SK-N-SH (cell line): ENCODE data around the gene LSR.

ENCODE experiments used
- CTCF ChIP-seq: fragments of 200-600 bp; sonication (generic); IDR thresholded peaks from 2 replicates; pipeline ENCODE4 v1.6.1; 2017; ENCODE audit warnings: antibody characterized with exemption, mild to moderate bottlenecking, moderate library complexity
- POLR2AphosphoS5 ChIP-seq: IDR thresholded peaks from 2 replicates; pipeline ENCODE4 v1.6.1; 2012; ENCODE audit warnings: low read depth, low read length
- USF2 ChIP-seq: fragments of 150-350 bp; IDR thresholded peaks from 2 replicates; pipeline ENCODE4 v1.6.1; 2017; ENCODE audit warnings: antibody characterized with exemption, low read length, low read depth, borderline replicate concordance

GRCh38 chr19:35274323-35274722, 25.5 kb downstream of the LSR start:
- TF ChIP-seq CTCF, result no peak
- TF ChIP-seq POLR2AphosphoS5, result no peak
- no peak for TF ChIP-seq USF2
